ENCODE data around the gene LY6G5C. TPM values are rescaled to one million over a fixed set of nuclear protein-coding genes. Genes with fewer than 3 reads are reported as not detected.

The LY6G5C gene
- total RNA-seq, 1 experiment from 2014 or later, result 0.62 TPM

- ChIA-PET CTCF (interaction anchor here (0.6 kb wide), 1 partner anchor 12 kb away, joined by 3 read pairs; no protein-coding TSS in a partner anchor), POLR2A (interaction anchor here (0.7 kb wide), 2 partner anchors 21 to 45 kb away, joined by 3 to 9 read pairs; no protein-coding TSS in a partner anchor)
- H3K4me3 ChIP-seq (ENCODE audit: low read depth in 2 of 2, low read length in 2 of 2), result no peak overlapping the region
- no peaks in the 10 kb centered on the region for H3K4me1 ChIP-seq (ENCODE audit: control insufficient read depth, insufficient read depth, low read length)
- no peak overlapping the region for H3K27ac ChIP-seq (ENCODE audit: low read length)
- no peak for DNase-seq (ENCODE audit: low read depth, low spot score)
- H3K27me3 ChIP-seq (ENCODE audit: control insufficient read depth, insufficient read depth, low read length), result no peaks in the 10 kb centered on the region
- in situ Hi-C loops (cut with HindIII; ENCODE audit: low pct_unique_long_range_greater_than_20kb, low sequenced_read_pairs), result no loop called here
- intact Hi-C loops (cut with micrococcal nuclease; ENCODE audit: unreplicated experiment), result no loop called here
- no peak for ATAC-seq
- BruUV-seq (replicated peaks), result no TSS peak
- peaks cover 4% of the 10 kb centered on the region; the same call in 1 of the 2 replicates for H3K36me3 ChIP-seq (ENCODE audit: control insufficient read depth, insufficient read depth, low read length)
- no peak for TF ChIP-seq TCF7L2 (IDR thresholded peaks at IDR 0.05; ENCODE audit: low read depth, low read length)
- H3K9me3 ChIP-seq (ENCODE audit: control insufficient read depth, insufficient read depth, low read depth, low read length), result no peaks in the 10 kb centered on the region
Measured at GRCh38 chr6:31693535-31693934, 12.7 kb upstream of the LY6G5C start.

GRCh38 chr6:31692886-31693285 is 12.0 kb upstream of the LY6G5C start:
- DNase-seq (ENCODE audit: low read depth, low spot score) (no peak), ATAC-seq (no peak)
- no peak overlapping the region for H3K27ac ChIP-seq (ENCODE audit: low read length)
- ChIA-PET POLR2A (interaction anchor here (0.7 kb wide), 1 partner anchor 46 kb away, joined by 3 read pairs; no protein-coding TSS in a partner anchor), CTCF (no interaction called here)
- no peak overlapping the region for H3K4me3 ChIP-seq (ENCODE audit: low read depth in 2 of 2, low read length in 2 of 2)
- in situ Hi-C loops (cut with HindIII; ENCODE audit: low pct_unique_long_range_greater_than_20kb, low sequenced_read_pairs), result no loop called here
- H3K9me3 ChIP-seq (ENCODE audit: control insufficient read depth, insufficient read depth, low read depth, low read length), result no peaks in the 10 kb centered on the region
- no peaks in the 10 kb centered on the region for H3K27me3 ChIP-seq (ENCODE audit: control insufficient read depth, insufficient read depth, low read length)
- peaks cover 6% of the 10 kb centered on the region; the same call in 1 of the 2 replicates for H3K36me3 ChIP-seq (ENCODE audit: control insufficient read depth, insufficient read depth, low read length)
- BruUV-seq (replicated peaks), result no TSS peak
- no peaks in the 10 kb centered on the region for H3K4me1 ChIP-seq (ENCODE audit: control insufficient read depth, insufficient read depth, low read length)
- intact Hi-C loops (cut with micrococcal nuclease; ENCODE audit: unreplicated experiment), result no loop called here
- TF ChIP-seq SIN3A (IDR thresholded peaks at IDR 0.05; ENCODE audit: borderline replicate concordance, insufficient read depth, low read depth, low read length) (no peak), CTCF (IDR thresholded peaks at IDR 0.05) (no peak), POLR2AphosphoS5 (IDR thresholded peaks at IDR 0.05; ENCODE audit: low read depth, low read length) (no peak), TCF7L2 (IDR thresholded peaks at IDR 0.05; ENCODE audit: low read depth, low read length) (no peak), REST (IDR thresholded peaks at IDR 0.05; ENCODE audit: insufficient read depth in 1 of 2, low read depth in 2 of 2, low read length in 1 of 2) (no peak)

- Histone ChIP-seq H3K27ac (ENCODE audit: low read length) (no peak overlapping the region), H3K36me3 (ENCODE audit: control insufficient read depth, insufficient read depth, low read length) (0 out of 2 replicates have a peak, but pooled peaks cover 5% of the 10 kb centered on the region), H3K4me3 (ENCODE audit: low read depth in 2 of 2, low read length in 2 of 2) (no peak overlapping the region), H3K4me1 (ENCODE audit: control insufficient read depth, insufficient read depth, low read length) (no peaks in the 10 kb centered on the region), H3K9me3 (ENCODE audit: control insufficient read depth, insufficient read depth, low read depth, low read length) (no peaks in the 10 kb centered on the region), H3K27me3 (ENCODE audit: control insufficient read depth, insufficient read depth, low read length) (no peaks in the 10 kb centered on the region)
- TF ChIP-seq REST (IDR thresholded peaks at IDR 0.05; ENCODE audit: insufficient read depth in 1 of 2, low read depth in 2 of 2, low read length in 1 of 2) (no peak), CTCF (IDR thresholded peaks at IDR 0.05) (no peak), TCF7L2 (IDR thresholded peaks at IDR 0.05; ENCODE audit: low read depth, low read length) (no peak), POLR2AphosphoS5 (IDR thresholded peaks at IDR 0.05; ENCODE audit: low read depth, low read length) (no peak), SIN3A (IDR thresholded peaks at IDR 0.05; ENCODE audit: borderline replicate concordance, insufficient read depth, low read depth, low read length) (no peak)
- ChIA-PET POLR2A (no interaction called here), CTCF (interaction anchor here (0.6 kb wide), 1 partner anchor 11 kb away, joined by 3 read pairs; the partner anchor contains the start of gene ABHD16A)
- DNase-seq (ENCODE audit: low read depth, low spot score), result no peak
- ATAC-seq, result no peak
- in situ Hi-C loops (cut with HindIII; ENCODE audit: low pct_unique_long_range_greater_than_20kb, low sequenced_read_pairs), result no loop called here
- no TSS peak for BruUV-seq (replicated peaks)
- intact Hi-C loops (cut with micrococcal nuclease; ENCODE audit: unreplicated experiment), result no loop called here
Measured at GRCh38 chr6:31692353-31692752, 11.5 kb upstream of the LY6G5C start.

Measured in Panc1 (cell line).